Skin of body (tissue), 2 donors: ENCODE data around the gene JAG1. TPM values are rescaled to one million over a fixed set of nuclear protein-coding genes. Genes with fewer than 3 reads are reported as not detected.

ENCODE experiments used
- DNase-seq: peaks from one replicate; lab custom pipeline; 2025; lab: John Stamatoyannopoulos, UW
- total RNA-seq: library from RNA; depleted of rRNA; stranded (reverse); fragments of >200 nt; gene quantifications from one replicate; pipeline ENCODE4 v1.2.3, GENCODE V29; 2014

Gene JAG1
- total RNA-seq: 133 TPM

GRCh38 chr20:10673842-10674683, at the start of gene JAG1:
TSS of gene JAG1 (minus strand) at chr20:10673999. CDS start at chr20:10673530, 469 bp downstream.
- peak; percentile 89 for DNase-seq

- no peak for DNase-seq
These were observed 48.2 kb upstream of the JAG1 start for GRCh38 chr20:10721976-10722375.

GRCh38 chr20:10721137-10721896, 47.5 kb upstream of the JAG1 start:
- DNase-seq: no peak

- no peak for DNase-seq
These were observed 46.8 kb upstream of the JAG1 start for GRCh38 chr20:10720565-10720964.

- DNase-seq: no peak
These were observed 46.1 kb upstream of the JAG1 start for GRCh38 chr20:10719740-10720385.

GRCh38 chr20:10718661-10719060, 44.9 kb upstream of the JAG1 start:
- no peak for DNase-seq

GRCh38 chr20:10716855-10717254, 43.1 kb upstream of the JAG1 start:
- peak; percentile 46 for DNase-seq

GRCh38 chr20:10715035-10715434, 41.2 kb upstream of the JAG1 start:
- DNase-seq: no peak

- DNase-seq: no peak
These were observed 40.6 kb upstream of the JAG1 start for GRCh38 chr20:10714236-10714975.

- DNase-seq: no peak
These were observed 39.4 kb upstream of the JAG1 start for GRCh38 chr20:10713161-10713560.

GRCh38 chr20:10711903-10712451, 38.2 kb upstream of the JAG1 start:
- no peak for DNase-seq

GRCh38 chr20:10710991-10711775, 37.4 kb upstream of the JAG1 start:
- DNase-seq: no peak

- DNase-seq: no peak
These were observed 36.1 kb upstream of the JAG1 start for GRCh38 chr20:10709916-10710315.

- no peak for DNase-seq
These were observed 34.8 kb upstream of the JAG1 start for GRCh38 chr20:10708351-10709185.

- DNase-seq: no peak
These were observed 34.0 kb upstream of the JAG1 start for GRCh38 chr20:10707791-10708190.

GRCh38 chr20:10707068-10707467, 33.3 kb upstream of the JAG1 start:
- DNase-seq: no peak

GRCh38 chr20:10706460-10706811, 32.6 kb upstream of the JAG1 start:
- DNase-seq: no peak

GRCh38 chr20:10705801-10706459, 32.1 kb upstream of the JAG1 start:
- DNase-seq: no peak

- no peak for DNase-seq
These were observed 27.8 kb upstream of the JAG1 start for GRCh38 chr20:10701607-10702006.
